Osteoblast (primary cell): Measurements from ENCODE around the gene CRHR1. TPM values are rescaled to one million over a fixed set of nuclear protein-coding genes. Genes with fewer than 3 reads are reported as not detected.

Experiments used
- DNase-seq: peaks from one replicate; pipeline ENCODE4 v3.0.0; 2011; ENCODE audit warnings: low spot score, mixed read lengths; ENCODE audit not compliant: insufficient read length; ENCODE audit errors: missing footprints
- H2AFZ ChIP-seq: 2 replicates; pipeline ENCODE4 v1.6.0; 2011; ENCODE audit warnings: mild to moderate bottlenecking, low read length
- H3K27ac ChIP-seq: 2 replicates; pipeline ENCODE4 v1.5.1; 2011; ENCODE audit warnings: mild to moderate bottlenecking, low read depth, low read length, moderate library complexity
- H3K27me3 ChIP-seq: 2 replicates; pipeline ENCODE4 v1.6.0; 2012; ENCODE audit warnings: mild to moderate bottlenecking, control low read depth, inconsistent platforms, low read length, moderate library complexity; ENCODE audit not compliant: insufficient read depth
- H3K36me3 ChIP-seq: 2 replicates; pipeline ENCODE4 v1.5.1; 2011; ENCODE audit warnings: mild to moderate bottlenecking, low read length, control low read depth, moderate library complexity; ENCODE audit not compliant: insufficient read depth
- H3K4me1 ChIP-seq: 2 replicates; pipeline ENCODE4 v1.5.1; 2011; ENCODE audit warnings: mild to moderate bottlenecking, low read length, control low read depth, moderate library complexity; ENCODE audit not compliant: insufficient read depth
- H3K4me2 ChIP-seq: 2 replicates; pipeline ENCODE4 v1.6.0; 2011; ENCODE audit warnings: mild to moderate bottlenecking, low read length; ENCODE audit not compliant: insufficient read depth
- H3K4me3 ChIP-seq: fragments of 200-600 bp; sonication (generic); 3 replicates; pipeline ENCODE4 v1.5.1; 2012; ENCODE audit warnings: mild to moderate bottlenecking, low read length, inconsistent platforms; ENCODE audit not compliant: insufficient read depth
- H3K79me2 ChIP-seq: 2 replicates; pipeline ENCODE4 v1.6.0; 2012; ENCODE audit warnings: mild to moderate bottlenecking, low read length, control low read depth, inconsistent platforms; ENCODE audit not compliant: insufficient read depth
- H3K9me3 ChIP-seq: 2 replicates; pipeline ENCODE4 v1.5.1; 2011; ENCODE audit warnings: low read depth, low read length, control low read depth
- H4K20me1 ChIP-seq: 2 replicates; pipeline ENCODE4 v1.6.0; 2012; ENCODE audit warnings: mild to moderate bottlenecking, low read length, control low read depth; ENCODE audit not compliant: insufficient read depth
- CTCF ChIP-seq: IDR thresholded peaks from 2 replicates; pipeline ENCODE4 v1.5.1; 2011; ENCODE audit warnings: mild to moderate bottlenecking, low read depth, low read length, moderate library complexity; ENCODE audit errors: extremely low read depth
- total RNA-seq: library from RNA; depleted of rRNA; stranded (reverse); fragments of >200 nt; gene quantifications from 2 replicates; pipeline ENCODE4 v1.2.3, GENCODE V29; 2012

Gene CRHR1
- total RNA-seq, 1 donor, result not detected

GRCh38 chr17:45874151-45874550 is 90.0 kb downstream of the CRHR1 start:
- Histone ChIP-seq H3K27me3 (peaks cover 9% of the 10 kb centered on the region), H3K79me2 (no peaks in the 10 kb centered on the region), H3K4me1 (no peaks in the 10 kb centered on the region), H3K4me3 (no peak overlapping the region), H2AFZ (no peak overlapping the region), H3K4me2 (no peak overlapping the region), H3K27ac (no peak overlapping the region), H3K36me3 (no peaks in the 10 kb centered on the region), H3K9me3 (no peaks in the 10 kb centered on the region), H4K20me1 (no peaks in the 10 kb centered on the region)
- no peak for DNase-seq
- no peak for TF ChIP-seq CTCF

- no peak for DNase-seq
These were observed 92.4 kb downstream of the CRHR1 start for GRCh38 chr17:45876539-45876938.

GRCh38 chr17:45877467-45877866 is 93.3 kb downstream of the CRHR1 start:
- Histone ChIP-seq H3K36me3 (no peaks in the 10 kb centered on the region), H3K4me1 (no peaks in the 10 kb centered on the region), H3K27ac (no peak overlapping the region), H3K79me2 (no peaks in the 10 kb centered on the region), H2AFZ (no peak overlapping the region), H3K27me3 (peaks cover 9% of the 10 kb centered on the region), H3K4me3 (no peak overlapping the region), H4K20me1 (no peaks in the 10 kb centered on the region), H3K9me3 (no peaks in the 10 kb centered on the region), H3K4me2 (no peak overlapping the region)
- no peak for TF ChIP-seq CTCF
- no peak for DNase-seq

More at GRCh38 chr17:45876539-45876938, 92.4 kb downstream of the CRHR1 start:
- TF ChIP-seq CTCF, result no peak
- Histone ChIP-seq H3K36me3 (no peaks in the 10 kb centered on the region), H3K9me3 (no peaks in the 10 kb centered on the region), H3K27ac (no peak overlapping the region), H3K4me3 (no peak overlapping the region), H3K27me3 (peaks cover 9% of the 10 kb centered on the region), H3K4me2 (no peak overlapping the region), H3K79me2 (no peaks in the 10 kb centered on the region), H3K4me1 (no peaks in the 10 kb centered on the region), H4K20me1 (no peaks in the 10 kb centered on the region), H2AFZ (no peak overlapping the region)

GRCh38 chr17:45883063-45883462 is 98.9 kb downstream of the CRHR1 start:
- TF ChIP-seq CTCF, result no peak
- Histone ChIP-seq H3K9me3 (no peaks in the 10 kb centered on the region), H3K36me3 (no peaks in the 10 kb centered on the region), H4K20me1 (no peaks in the 10 kb centered on the region), H3K4me3 (no peak overlapping the region), H3K79me2 (no peaks in the 10 kb centered on the region), H3K27me3 (no peaks in the 10 kb centered on the region), H3K4me1 (no peaks in the 10 kb centered on the region), H2AFZ (no peak overlapping the region), H3K4me2 (no peak overlapping the region), H3K27ac (no peak overlapping the region)
- DNase-seq, result no peak

Other genes starting within 250 kb of the CRHR1 start
- gene SPPL2C, start 60.6 kb downstream of the CRHR1 start, total RNA-seq, result not detected in 2 replicates
- gene MAPT, start 110.2 kb downstream of the CRHR1 start, total RNA-seq, result 0.29 and 0.36 TPM in 2 replicates
- gene STH, start 214.9 kb downstream of the CRHR1 start, total RNA-seq, result not detected in 2 replicates